ENCODE measurements around the gene MGAT3. TPM values are rescaled to one million over a fixed set of nuclear protein-coding genes. Genes with fewer than 3 reads are reported as not detected.
"Not testable (repeated sequence)": the region's sequence is repeated elsewhere in the genome, so short reads cannot be mapped to it uniquely, and the experiment has no call there.

The MGAT3 gene
- total RNA-seq, 4 donors from 2014 or later, result 0.45 to 1.6 (median 0.90) TPM

- WGBS, 2 donors, result 87 to 92% methylated on average over 4 of the region's 4 CpGs
- intact Hi-C loops (cut with DNase I), result no loop called here
- DNase-seq, result no peak
- no peak for TF ChIP-seq CTCF (IDR thresholded peaks at IDR 0.05)
- TF ChIP-seq POLR2A (IDR thresholded peaks at IDR 0.05), result no peak
- no peaks in the 10 kb centered on the region for H3K27me3 ChIP-seq
- no peak overlapping the region for H3K27ac ChIP-seq
- no peak overlapping the region for H3K4me3 ChIP-seq (replicated peaks in 1 of 3)
- no peaks in the 10 kb centered on the region for H3K9me3 ChIP-seq
- peaks cover 0 to 2% of the 10 kb centered on the region in 2 donors for H3K36me3 ChIP-seq
- peaks cover 0 to 11% of the 10 kb centered on the region in 2 donors for H3K4me1 ChIP-seq
These were observed 46.5 kb upstream of the MGAT3 start for GRCh38 chr22:39410264-39410663.

GRCh38 chr22:39411828-39412365 is 44.9 kb upstream of the MGAT3 start:
- WGBS, 2 donors, result 37 to 53% methylated on average over 11 of the region's 11 CpGs
- DNase-seq, result peak; percentile 72 to 80
- H3K27me3 ChIP-seq; H3K27ac ChIP-seq; H3K4me3 ChIP-seq (replicated peaks in 1 of 3); H3K9me3 ChIP-seq; intact Hi-C loops (cut with DNase I): not testable (repeated sequence)
- peaks cover 6 to 14% of the 10 kb centered on the region in 2 donors for H3K36me3 ChIP-seq
- peaks cover 0 to 11% of the 10 kb centered on the region in 2 donors for H3K4me1 ChIP-seq

GRCh38 chr22:39413204-39413603 is 43.6 kb upstream of the MGAT3 start:
- H3K9me3 ChIP-seq; H3K27me3 ChIP-seq; H3K4me3 ChIP-seq (replicated peaks in 1 of 3); intact Hi-C loops (cut with DNase I); H3K27ac ChIP-seq; DNase-seq: not testable (repeated sequence)
- Histone ChIP-seq H3K36me3 (peaks cover 8 to 23% of the 10 kb centered on the region in 2 donors), H3K4me1 (peaks cover 0 to 11% of the 10 kb centered on the region in 2 donors)
- 95 to 97% methylated on average over 7 of the region's 7 CpGs for WGBS, 2 donors

GRCh38 chr22:39414377-39414776 is 42.4 kb upstream of the MGAT3 start:
- H3K36me3 ChIP-seq, result peaks cover 19 to 34% of the 10 kb centered on the region in 2 donors
- H3K4me3 ChIP-seq (replicated peaks in 1 of 3), result no peak overlapping the region
- no peak for TF ChIP-seq CTCF (IDR thresholded peaks at IDR 0.05)
- TF ChIP-seq POLR2A (IDR thresholded peaks at IDR 0.05), result no peak
- intact Hi-C loops (cut with DNase I), result no loop called here
- no peaks in the 10 kb centered on the region for H3K27me3 ChIP-seq
- H3K27ac ChIP-seq, result no peak overlapping the region
- no peaks in the 10 kb centered on the region for H3K9me3 ChIP-seq
- peaks cover 0 to 11% of the 10 kb centered on the region in 2 donors for H3K4me1 ChIP-seq
- DNase-seq, result no peak
- WGBS, 2 donors, result 90 to 91% methylated on average over 6 to 7 of the region's 7 CpGs

- no peaks in the 10 kb centered on the region for H3K27me3 ChIP-seq
- intact Hi-C loops (cut with DNase I), result no loop called here
- DNase-seq, result peak; percentile 50 to 72
- TF ChIP-seq CTCF (IDR thresholded peaks at IDR 0.05), result no peak
- TF ChIP-seq POLR2A (IDR thresholded peaks at IDR 0.05), result no peak
- peaks cover 23 to 39% of the 10 kb centered on the region in 2 donors for H3K36me3 ChIP-seq
- no peak overlapping the region for H3K27ac ChIP-seq
- WGBS, 2 donors, result 32 to 37% methylated on average over 7 to 11 of the region's 11 CpGs
- H3K4me1 ChIP-seq, result peaks cover 0 to 11% of the 10 kb centered on the region in 2 donors
- no peak overlapping the region for H3K4me3 ChIP-seq (replicated peaks in 1 of 3)
- no peaks in the 10 kb centered on the region for H3K9me3 ChIP-seq
These were observed 41.9 kb upstream of the MGAT3 start for GRCh38 chr22:39414886-39415285.

GRCh38 chr22:39415506-39415905 is 41.3 kb upstream of the MGAT3 start:
- Histone ChIP-seq H3K27me3 (no peaks in the 10 kb centered on the region), H3K4me1 (peaks cover 0 to 11% of the 10 kb centered on the region in 2 donors), H3K36me3 (peaks cover 29 to 44% of the 10 kb centered on the region in 2 donors), H3K4me3 (replicated peaks in 1 of 3) (no peak overlapping the region), H3K27ac (no peak overlapping the region), H3K9me3 (no peaks in the 10 kb centered on the region)
- no peak for DNase-seq
- intact Hi-C loops (cut with DNase I), result no loop called here
- TF ChIP-seq POLR2A (IDR thresholded peaks at IDR 0.05) (no peak), CTCF (IDR thresholded peaks at IDR 0.05) (no peak)
- 93 to 98% methylated on average over 13 to 15 of the region's 16 CpGs for WGBS, 2 donors

All from thyroid gland (tissue), 4 donors.